HG02981 (cell line): ENCODE measurements around the gene FARSA.
A peak's percentile ranks its signal among the peaks of the same experiment; 100 is the strongest.
"Not testable (repeated sequence)": the region's sequence is repeated elsewhere in the genome, so short reads cannot be mapped to it uniquely, and the experiment has no call there.

Experiments
- ATAC-seq: cut with Tn5 transposase; IDR thresholded peaks from one replicate; pipeline ENCODE4 v1.9.1; 2021; ENCODE audit warnings: mild to moderate bottlenecking, moderate library complexity; ENCODE audit not compliant: unreplicated experiment

FARSA gene

GRCh38 chr19:12954612-12954962 is 21.1 kb upstream of the FARSA start:
- no peak for ATAC-seq

GRCh38 chr19:12953799-12954611 is 20.5 kb upstream of the FARSA start:
- no peak for ATAC-seq

GRCh38 chr19:12953138-12953798 is 19.8 kb upstream of the FARSA start:
- no peak for ATAC-seq

- no peak for ATAC-seq
These were observed 19.1 kb upstream of the FARSA start for GRCh38 chr19:12952488-12953137.

- not testable (repeated sequence) for ATAC-seq
These were observed 18.5 kb upstream of the FARSA start for GRCh38 chr19:12952050-12952449.

- no peak for ATAC-seq
These were observed 16.1 kb upstream of the FARSA start for GRCh38 chr19:12949363-12950283.

- ATAC-seq: no peak
These were observed 15.3 kb upstream of the FARSA start for GRCh38 chr19:12948612-12949362.

GRCh38 chr19:12947702-12948611 is 14.4 kb upstream of the FARSA start:
- ATAC-seq: no peak

GRCh38 chr19:12946731-12947496 is 13.4 kb upstream of the FARSA start:
- ATAC-seq: no peak

- ATAC-seq: peak; percentile 32
These were observed 12.7 kb upstream of the FARSA start for GRCh38 chr19:12946092-12946721.

GRCh38 chr19:12945479-12946091 is 12.1 kb upstream of the FARSA start, which contains the start of gene RAD23A:
TSS of gene RAD23A (plus strand) at chr19:12945862. CDS start at chr19:12945949, 87 bp downstream.
- peak; percentile 65 for ATAC-seq

- ATAC-seq: no peak
These were observed 10.7 kb upstream of the FARSA start for GRCh38 chr19:12944104-12944674.

- ATAC-seq: no peak
These were observed 10.0 kb upstream of the FARSA start for GRCh38 chr19:12943437-12944044.

- no peak for ATAC-seq
These were observed 7.4 kb upstream of the FARSA start for GRCh38 chr19:12940897-12941296.

GRCh38 chr19:12939975-12940423 is 6.5 kb upstream of the FARSA start:
- ATAC-seq: no peak

GRCh38 chr19:12938779-12939601 is 5.5 kb upstream of the FARSA start:
- ATAC-seq: peak; percentile 1
